HEK293 (cell line): ENCODE results near the gene LAP3.

Experiments
- CTCF ChIA-PET: fragments of 350-600 bp; formaldehyde crosslinking; extraction: SDS; loops from one replicate; lab custom pipeline; 2021; ENCODE audit warnings: antibody characterized with exemption; lab: Yijun Ruan, JAX
- POLR2A ChIA-PET: fragments of 300-600 bp; formaldehyde crosslinking; extraction: SDS; loops from one replicate; lab custom pipeline; 2020; ENCODE audit warnings: antibody characterized with exemption, inconsistent platforms; lab: Yijun Ruan, JAX
- H3K27ac ChIP-seq: fragments of 200-500 bp; sonication (Bioruptor generic); 2 replicates; pipeline ENCODE4 v1.5.1; 2014; ENCODE audit warnings: low read depth, low read length, control low read depth, inconsistent platforms; ENCODE audit errors: extremely low read depth
- H3K36me3 ChIP-seq, 2 experiments: fragments of 200-500 bp in 1 of 2; sonication (Bioruptor generic) in 1 of 2; 1 replicate in 1 of 2; 2 replicates in 1 of 2; pipeline ENCODE4 v1.5.1; 2014 to 2017; ENCODE audit warnings: inconsistent platforms in 2 of 2, low read length in 2 of 2; ENCODE audit not compliant: control insufficient read depth in 2 of 2, insufficient read depth in 1 of 2
- H3K4me1 ChIP-seq: fragments of 200-500 bp; sonication (Bioruptor generic); 2 replicates; pipeline ENCODE4 v1.5.1; 2014; ENCODE audit warnings: mild to moderate bottlenecking, low read length, inconsistent platforms; ENCODE audit not compliant: control insufficient read depth, insufficient read depth
- H3K4me3 ChIP-seq: 2 replicates; pipeline ENCODE4 v1.5.1; 2011; ENCODE audit warnings: low read depth, mild to moderate bottlenecking, control low read depth, low read length, moderate library complexity
- H3K9me3 ChIP-seq: fragments of 200-500 bp; sonication (Bioruptor generic); 2 replicates; pipeline ENCODE4 v1.5.1; 2014; ENCODE audit warnings: low read depth, low read length, inconsistent platforms; ENCODE audit not compliant: control insufficient read depth, insufficient read depth
- KLF7 ChIP-seq: fragments of 450-650 bp; formaldehyde crosslinking; IDR thresholded peaks from 2 replicates; pipeline ENCODE4 v1.5.1; 2016; ENCODE audit warnings: missing biosample characterization, missing genetic modification characterization, borderline replicate concordance
- PATZ1 ChIP-seq: fragments of 450-650 bp; formaldehyde crosslinking; IDR thresholded peaks from 2 replicates; pipeline ENCODE4 v1.5.1; 2016; ENCODE audit warnings: missing biosample characterization, missing genetic modification characterization
- PRDM1 ChIP-seq: fragments of 450-650 bp; formaldehyde crosslinking; IDR thresholded peaks from 2 replicates; pipeline ENCODE4; 2016; ENCODE audit warnings: missing biosample characterization, missing genetic modification characterization
- SP3 ChIP-seq: fragments of 450-650 bp; formaldehyde crosslinking; IDR thresholded peaks from 2 replicates; pipeline ENCODE4 v1.5.1; 2016; ENCODE audit warnings: missing biosample characterization, missing genetic modification characterization
- ZBTB44 ChIP-seq: fragments of 450-650 bp; IDR thresholded peaks from 2 replicates; pipeline ENCODE4 v1.5.1; 2018; ENCODE audit warnings: missing biosample characterization, mild to moderate bottlenecking, missing genetic modification characterization
- ZNF19 ChIP-seq: fragments of 450-650 bp; formaldehyde crosslinking; IDR thresholded peaks from 2 replicates; pipeline ENCODE4; 2016; ENCODE audit warnings: missing biosample characterization, missing genetic modification characterization, low read depth
- ZNF324 ChIP-seq: fragments of 450-650 bp; formaldehyde crosslinking; IDR thresholded peaks from 2 replicates; pipeline ENCODE4 v1.5.1; 2016; ENCODE audit warnings: missing biosample characterization, missing genetic modification characterization
- ZNF433 ChIP-seq: fragments of 450-650 bp; formaldehyde crosslinking; IDR thresholded peaks from 2 replicates; pipeline ENCODE4 v1.5.1; 2016; ENCODE audit warnings: missing biosample characterization, missing genetic modification characterization, low read depth
- ZNF488 ChIP-seq: fragments of 450-650 bp; formaldehyde crosslinking; IDR thresholded peaks from 2 replicates; pipeline ENCODE4 v1.5.1; 2016; ENCODE audit warnings: missing biosample characterization, missing genetic modification characterization
- ZNF521 ChIP-seq: fragments of 450-650 bp; formaldehyde crosslinking; IDR thresholded peaks from 2 replicates; pipeline ENCODE4 v1.5.1; 2017; ENCODE audit warnings: missing biosample characterization, mild to moderate bottlenecking, missing genetic modification characterization
- ZNF610 ChIP-seq: fragments of 450-650 bp; formaldehyde crosslinking; IDR thresholded peaks from 2 replicates; pipeline ENCODE4 v1.5.1; 2016; ENCODE audit warnings: missing biosample characterization, missing genetic modification characterization, borderline replicate concordance
- ZNF623 ChIP-seq: fragments of 450-650 bp; formaldehyde crosslinking; IDR thresholded peaks from 2 replicates; pipeline ENCODE4 v1.5.1; 2016; ENCODE audit warnings: missing biosample characterization, missing genetic modification characterization
- ZNF654 ChIP-seq: fragments of 450-650 bp; formaldehyde crosslinking; IDR thresholded peaks from 2 replicates; pipeline ENCODE4 v1.5.1; 2016; ENCODE audit warnings: low read depth, missing biosample characterization, missing genetic modification characterization
- ZNF664 ChIP-seq: fragments of 450-650 bp; formaldehyde crosslinking; IDR thresholded peaks from 2 replicates; pipeline ENCODE4 v1.5.1; 2016; ENCODE audit warnings: missing biosample characterization, missing genetic modification characterization
- ZNF768 ChIP-seq: fragments of 450-650 bp; formaldehyde crosslinking; IDR thresholded peaks from 2 replicates; pipeline ENCODE4 v1.5.1; 2018; ENCODE audit warnings: missing biosample characterization, mild to moderate bottlenecking, missing genetic modification characterization
- TF ChIP-seq, protein P1 (sequence below): fragments of 450-650 bp; formaldehyde crosslinking; IDR thresholded peaks from 2 replicates; pipeline ENCODE4 v1.5.1; 2016; ENCODE audit warnings: missing biosample characterization, missing genetic modification characterization
- TF ChIP-seq, protein P2 (sequence below): IDR thresholded peaks from 2 replicates; pipeline ENCODE4 v1.6.1; 2011; ENCODE audit warnings: mild to moderate bottlenecking, low read depth, low read length, borderline replicate concordance
- TF ChIP-seq, protein P3 (sequence below): fragments of 450-650 bp; formaldehyde crosslinking; IDR thresholded peaks from 2 replicates; pipeline ENCODE4 v1.5.1; 2016; ENCODE audit warnings: missing biosample characterization, missing genetic modification characterization

LAP3 gene

DNA sequence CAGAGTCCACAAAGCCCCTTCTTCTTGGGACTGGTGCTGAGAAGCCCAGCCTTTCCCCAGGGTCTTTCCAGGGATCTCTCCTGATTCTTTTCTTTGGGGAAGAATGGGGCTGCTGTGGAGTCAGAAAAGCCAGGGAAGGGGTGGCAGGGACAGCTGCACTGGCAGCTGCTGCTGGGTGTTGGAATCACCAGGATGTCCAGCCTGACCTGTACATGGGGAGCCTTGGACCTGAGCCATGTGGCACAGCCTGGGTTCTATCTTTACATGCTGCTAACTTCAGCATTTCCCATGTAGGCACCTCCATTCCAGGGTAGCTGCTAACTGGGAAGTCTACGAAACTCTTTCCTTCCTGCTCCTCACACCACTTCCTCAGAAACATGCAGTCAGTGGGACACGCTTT lies 73.4 kb downstream of the LAP3 start (continued):
- no peak for TF ChIP-seq ZNF324 (tag by site-specific recombination)
- TF ChIP-seq ZNF610 (tag by site-specific recombination), result no peak
- TF ChIP-seq ZNF433 (tag by site-specific recombination), result no peak
- TF ChIP-seq SP3 (tag by site-specific recombination), result no peak
- TF ChIP-seq, all 188 proteins: peak for 0

GRCh38 chr4:17654701-17655100 lies 77.7 kb downstream of the LAP3 start:
- CTCF ChIA-PET, result interaction anchor here (0.6 kb wide), 1 partner anchor 50 kb away, joined by 5 read pairs; no protein-coding TSS in a partner anchor
- POLR2A ChIA-PET, result no interaction called here
- H3K9me3 ChIP-seq, result no peaks in the 10 kb centered on the region
- H3K27ac ChIP-seq, result no peak overlapping the region
- TF ChIP-seq PRDM1 (tag by site-specific recombination) (no peak), ZNF623 (tag by site-specific recombination) (no peak), ZNF654 (no peak), ZNF19 (tag by site-specific recombination) (no peak), ZNF664 (tag by site-specific recombination) (no peak), ZNF521 (tag by site-specific recombination) (no peak)
- H3K36me3 ChIP-seq, result no peaks in the 10 kb centered on the region
- H3K4me1 ChIP-seq, result no peaks in the 10 kb centered on the region
- no peak overlapping the region for H3K4me3 ChIP-seq

- Histone ChIP-seq H3K9me3 (no peaks in the 10 kb centered on the region), H3K4me1 (no peaks in the 10 kb centered on the region), H3K27ac (no peak overlapping the region), H3K4me3 (no peak overlapping the region), H3K36me3 (no peaks in the 10 kb centered on the region)
- no peak for TF ChIP-seq PATZ1
- TF ChIP-seq ZNF488 (tag by site-specific recombination), result no peak
- TF ChIP-seq ZNF768, result no peak
- no peak for TF ChIP-seq KLF7 (tag by site-specific recombination)
- TF ChIP-seq, protein P1, sequence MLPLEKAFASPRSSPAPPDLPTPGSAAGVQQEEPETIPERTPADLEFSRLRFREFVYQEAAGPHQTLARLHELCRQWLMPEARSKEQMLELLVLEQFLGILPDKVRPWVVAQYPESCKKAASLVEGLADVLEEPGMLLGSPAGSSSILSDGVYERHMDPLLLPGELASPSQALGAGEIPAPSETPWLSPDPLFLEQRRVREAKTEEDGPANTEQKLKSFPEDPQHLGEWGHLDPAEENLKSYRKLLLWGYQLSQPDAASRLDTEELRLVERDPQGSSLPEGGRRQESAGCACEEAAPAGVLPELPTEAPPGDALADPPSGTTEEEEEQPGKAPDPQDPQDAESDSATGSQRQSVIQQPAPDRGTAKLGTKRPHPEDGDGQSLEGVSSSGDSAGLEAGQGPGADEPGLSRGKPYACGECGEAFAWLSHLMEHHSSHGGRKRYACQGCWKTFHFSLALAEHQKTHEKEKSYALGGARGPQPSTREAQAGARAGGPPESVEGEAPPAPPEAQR (tag by site-specific recombination), result no peak
- TF ChIP-seq ZBTB44 (tag by site-specific recombination), result no peak
- TF ChIP-seq, protein P2, sequence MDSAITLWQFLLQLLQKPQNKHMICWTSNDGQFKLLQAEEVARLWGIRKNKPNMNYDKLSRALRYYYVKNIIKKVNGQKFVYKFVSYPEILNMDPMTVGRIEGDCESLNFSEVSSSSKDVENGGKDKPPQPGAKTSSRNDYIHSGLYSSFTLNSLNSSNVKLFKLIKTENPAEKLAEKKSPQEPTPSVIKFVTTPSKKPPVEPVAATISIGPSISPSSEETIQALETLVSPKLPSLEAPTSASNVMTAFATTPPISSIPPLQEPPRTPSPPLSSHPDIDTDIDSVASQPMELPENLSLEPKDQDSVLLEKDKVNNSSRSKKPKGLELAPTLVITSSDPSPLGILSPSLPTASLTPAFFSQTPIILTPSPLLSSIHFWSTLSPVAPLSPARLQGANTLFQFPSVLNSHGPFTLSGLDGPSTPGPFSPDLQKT, result no peak
- TF ChIP-seq, protein P3, sequence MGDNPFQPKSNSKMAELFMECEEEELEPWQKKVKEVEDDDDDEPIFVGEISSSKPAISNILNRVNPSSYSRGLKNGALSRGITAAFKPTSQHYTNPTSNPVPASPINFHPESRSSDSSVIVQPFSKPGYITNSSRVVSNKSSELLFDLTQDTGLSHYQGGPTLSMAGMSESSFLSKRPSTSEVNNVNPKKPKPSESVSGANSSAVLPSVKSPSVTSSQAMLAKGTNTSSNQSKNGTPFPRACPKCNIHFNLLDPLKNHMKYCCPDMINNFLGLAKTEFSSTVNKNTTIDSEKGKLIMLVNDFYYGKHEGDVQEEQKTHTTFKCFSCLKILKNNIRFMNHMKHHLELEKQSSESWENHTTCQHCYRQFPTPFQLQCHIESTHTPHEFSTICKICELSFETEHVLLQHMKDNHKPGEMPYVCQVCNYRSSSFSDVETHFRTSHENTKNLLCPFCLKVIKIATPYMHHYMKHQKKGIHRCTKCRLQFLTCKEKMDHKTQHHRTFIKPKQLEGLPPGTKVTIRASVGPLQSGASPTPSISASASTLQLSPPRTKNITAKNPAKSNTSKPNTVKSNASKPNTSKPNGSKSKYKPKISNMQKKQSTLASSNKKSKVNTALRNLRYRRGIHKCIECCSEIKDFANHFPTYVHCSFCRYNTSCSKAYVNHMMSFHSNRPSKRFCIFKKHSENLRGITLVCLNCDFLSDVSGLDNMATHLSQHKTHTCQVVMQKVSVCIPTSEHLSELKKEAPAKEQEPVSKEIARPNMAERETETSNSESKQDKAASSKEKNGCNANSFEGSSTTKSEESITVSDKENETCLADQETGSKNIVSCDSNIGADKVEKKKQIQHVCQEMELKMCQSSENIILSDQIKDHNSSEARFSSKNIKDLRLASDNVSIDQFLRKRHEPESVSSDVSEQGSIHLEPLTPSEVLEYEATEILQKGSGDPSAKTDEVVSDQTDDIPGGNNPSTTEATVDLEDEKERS (tag by site-specific recombination), result no peak
- TF ChIP-seq ZNF623 (tag by site-specific recombination), result no peak
- ChIA-PET POLR2A (no interaction called here), CTCF (no interaction called here)
These were observed 80.1 kb downstream of the LAP3 start for GRCh38 chr4:17657090-17657489.
